Lower lobe of right lung (tissue), 2 donors: ENCODE data around the gene PRDM16. TPM values are rescaled to one million over a fixed set of nuclear protein-coding genes. Genes with fewer than 3 reads are reported as not detected.

ENCODE experiments used
- ATAC-seq, 2 donors: fragments of 200-7000 bp; cut with Tn5 transposase; one replicate each; pipeline ENCODE4 v1.9.1; 2020 to 2022; ENCODE audit warnings: mild to moderate bottlenecking in 2 of 2, moderate library complexity in 2 of 2
- DNase-seq: peaks from one replicate; pipeline ENCODE4 v3.0.0-alpha.2; 2020
- H3K27ac ChIP-seq: fragments of 200-600 bp; one replicate; pipeline ENCODE4 v1.8.0; 2022
- H3K27me3 ChIP-seq: fragments of 200-600 bp; one replicate; pipeline ENCODE4 v1.8.0; 2022; ENCODE audit warnings: low read depth
- H3K36me3 ChIP-seq: fragments of 200-600 bp; one replicate; pipeline ENCODE4 v1.8.0; 2022; ENCODE audit warnings: mild to moderate bottlenecking
- H3K4me1 ChIP-seq: fragments of 200-600 bp; one replicate; pipeline ENCODE4 v1.8.0; 2022
- H3K4me3 ChIP-seq: fragments of 200-600 bp; one replicate; pipeline ENCODE4 v1.8.0; 2022; ENCODE audit warnings: mild to moderate bottlenecking
- H3K9me3 ChIP-seq: fragments of 200-600 bp; one replicate; pipeline ENCODE4 v1.8.0; 2022
- intact Hi-C: fragments of 100-400 bp; cut with DNase I; formaldehyde crosslinking; loops from one replicate; pipeline ENCODE4 v1.11.0; 2022
- total RNA-seq: library from RNA; stranded (reverse); fragmentation: NEBNext Ultra II Directional; extraction: Animal tissue kit (Norgen Biotek cat#: 25700); gene quantifications from one replicate; pipeline ENCODE4 v1.2.1, GENCODE V29; 2021
- TF ChIP-seq, protein P1 (sequence below): fragments of 200-600 bp; IDR thresholded peaks from one replicate; pipeline ENCODE4 v1.8.0; 2022; ENCODE audit warnings: antibody characterized with exemption, mild to moderate bottlenecking
- donor health status: DM: no; HTN: yes; CAD: no; lungs with severe emphysema.

PRDM16 gene
- total RNA-seq, 1 donor from 2014 or later = 19.2 TPM

DNA sequence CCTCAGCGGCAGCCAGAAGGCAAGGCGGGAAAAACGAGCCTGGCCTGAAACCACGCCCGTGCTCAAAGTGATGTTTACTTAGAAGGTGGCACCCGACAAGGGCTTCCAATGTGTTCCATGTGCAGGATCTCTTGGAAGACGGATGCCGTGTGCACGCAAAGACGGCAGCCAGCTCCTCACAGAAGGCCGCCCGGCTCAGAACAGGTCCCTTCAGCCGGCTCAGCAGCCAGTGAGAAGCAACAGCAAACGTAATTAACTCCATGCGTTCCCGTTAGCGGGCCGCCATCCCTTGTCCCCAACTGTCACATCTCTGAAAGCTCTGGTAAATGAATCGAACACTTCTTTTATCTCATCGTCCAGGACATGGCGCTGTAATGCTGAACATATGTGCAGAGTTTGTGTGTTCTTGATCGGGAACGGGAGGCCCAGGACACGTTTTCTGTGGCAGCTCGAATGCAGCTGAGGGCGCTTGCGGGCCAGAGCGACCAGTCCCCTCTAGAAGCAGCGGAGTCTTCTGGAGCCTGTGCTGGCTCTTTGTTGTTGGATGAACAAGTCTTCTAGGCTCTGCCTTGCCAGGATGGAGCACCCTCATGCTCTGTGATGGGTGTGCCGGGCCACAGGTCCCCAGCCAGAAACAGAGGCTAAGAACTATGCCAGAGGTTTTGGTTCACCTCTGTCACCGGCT lies 290.9 kb downstream of the PRDM16 start:
- Histone ChIP-seq H3K27me3 (peaks cover 14% of the 10 kb centered on the region), H3K27ac (no peak overlapping the region), H3K9me3 (no peaks in the 10 kb centered on the region), H3K36me3 (no peaks in the 10 kb centered on the region), H3K4me1 (no peaks in the 10 kb centered on the region), H3K4me3 (no peak overlapping the region)
- intact Hi-C loops = no loop called here
- TF ChIP-seq, protein P1, sequence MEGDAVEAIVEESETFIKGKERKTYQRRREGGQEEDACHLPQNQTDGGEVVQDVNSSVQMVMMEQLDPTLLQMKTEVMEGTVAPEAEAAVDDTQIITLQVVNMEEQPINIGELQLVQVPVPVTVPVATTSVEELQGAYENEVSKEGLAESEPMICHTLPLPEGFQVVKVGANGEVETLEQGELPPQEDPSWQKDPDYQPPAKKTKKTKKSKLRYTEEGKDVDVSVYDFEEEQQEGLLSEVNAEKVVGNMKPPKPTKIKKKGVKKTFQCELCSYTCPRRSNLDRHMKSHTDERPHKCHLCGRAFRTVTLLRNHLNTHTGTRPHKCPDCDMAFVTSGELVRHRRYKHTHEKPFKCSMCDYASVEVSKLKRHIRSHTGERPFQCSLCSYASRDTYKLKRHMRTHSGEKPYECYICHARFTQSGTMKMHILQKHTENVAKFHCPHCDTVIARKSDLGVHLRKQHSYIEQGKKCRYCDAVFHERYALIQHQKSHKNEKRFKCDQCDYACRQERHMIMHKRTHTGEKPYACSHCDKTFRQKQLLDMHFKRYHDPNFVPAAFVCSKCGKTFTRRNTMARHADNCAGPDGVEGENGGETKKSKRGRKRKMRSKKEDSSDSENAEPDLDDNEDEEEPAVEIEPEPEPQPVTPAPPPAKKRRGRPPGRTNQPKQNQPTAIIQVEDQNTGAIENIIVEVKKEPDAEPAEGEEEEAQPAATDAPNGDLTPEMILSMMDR = no peak
- ATAC-seq (no peak), DNase-seq (no peak)

DNA sequence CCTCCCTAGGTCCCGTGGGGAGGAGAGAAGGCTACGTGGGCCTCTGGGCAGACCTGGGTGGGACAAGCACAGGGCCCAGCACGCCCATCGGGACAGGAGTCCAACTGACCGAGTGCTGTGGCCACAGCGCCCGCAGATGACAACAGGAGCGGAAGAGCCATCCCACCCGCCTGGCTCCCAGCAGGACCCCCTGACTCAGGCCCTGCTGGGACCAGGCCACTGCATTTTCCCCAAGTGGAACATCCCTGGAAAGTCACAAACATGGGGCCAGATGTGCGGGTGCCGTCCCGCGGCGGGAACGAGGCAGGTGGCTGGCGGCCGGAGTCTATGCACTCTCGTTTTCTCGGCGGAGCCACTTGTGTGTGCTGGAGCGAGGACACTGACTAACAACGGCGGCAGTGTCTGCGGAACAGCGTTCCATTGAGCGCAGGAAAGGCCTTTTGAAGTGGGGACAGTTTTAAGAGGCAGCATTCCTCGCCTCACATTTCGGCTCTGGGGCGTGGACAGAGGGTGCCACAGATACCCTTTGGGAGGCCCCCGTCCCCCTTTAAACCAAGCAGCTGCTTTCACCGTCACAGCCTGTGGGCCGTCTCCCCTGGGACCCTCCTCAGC lies 291.7 kb downstream of the PRDM16 start:
- H3K9me3 ChIP-seq = no peaks in the 10 kb centered on the region
- intact Hi-C loops = no loop called here
- H3K4me1 ChIP-seq = no peaks in the 10 kb centered on the region
- H3K27me3 ChIP-seq = peaks cover 14% of the 10 kb centered on the region
- H3K27ac ChIP-seq = no peak overlapping the region
- H3K36me3 ChIP-seq = no peaks in the 10 kb centered on the region
- no peak overlapping the region for H3K4me3 ChIP-seq
- DNase-seq (no peak), ATAC-seq (no peak)
- TF ChIP-seq, protein P1 = no peak

DNA sequence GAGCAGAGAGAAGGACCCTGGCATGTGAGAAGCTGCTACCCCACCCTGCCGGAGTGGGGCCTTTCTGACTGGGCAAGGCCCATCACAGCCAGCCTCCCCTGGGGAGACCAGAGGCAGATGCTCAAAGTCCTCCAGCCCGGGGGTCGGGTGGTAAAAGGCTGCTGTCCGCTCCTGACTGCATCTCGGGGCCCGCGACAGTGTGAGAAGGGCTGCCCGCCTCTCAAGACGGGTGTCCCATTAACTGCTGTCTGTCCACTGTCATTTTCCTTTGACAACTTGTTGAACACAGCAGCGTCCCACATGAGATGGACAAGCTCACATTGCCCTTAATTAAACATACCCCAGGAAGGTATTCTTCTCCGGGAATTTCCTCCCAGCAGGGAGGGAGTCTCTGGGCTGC lies 294.0 kb downstream of the PRDM16 start:
- no peak overlapping the region for H3K4me3 ChIP-seq
- peaks cover 21% of the 10 kb centered on the region for H3K27me3 ChIP-seq
- H3K9me3 ChIP-seq = no peaks in the 10 kb centered on the region
- no peaks in the 10 kb centered on the region for H3K4me1 ChIP-seq
- intact Hi-C loops = no loop called here
- no peak for ATAC-seq
- TF ChIP-seq, protein P1 = no peak
- DNase-seq = no peak
- H3K27ac ChIP-seq = no peak overlapping the region
- H3K36me3 ChIP-seq = no peaks in the 10 kb centered on the region

DNA sequence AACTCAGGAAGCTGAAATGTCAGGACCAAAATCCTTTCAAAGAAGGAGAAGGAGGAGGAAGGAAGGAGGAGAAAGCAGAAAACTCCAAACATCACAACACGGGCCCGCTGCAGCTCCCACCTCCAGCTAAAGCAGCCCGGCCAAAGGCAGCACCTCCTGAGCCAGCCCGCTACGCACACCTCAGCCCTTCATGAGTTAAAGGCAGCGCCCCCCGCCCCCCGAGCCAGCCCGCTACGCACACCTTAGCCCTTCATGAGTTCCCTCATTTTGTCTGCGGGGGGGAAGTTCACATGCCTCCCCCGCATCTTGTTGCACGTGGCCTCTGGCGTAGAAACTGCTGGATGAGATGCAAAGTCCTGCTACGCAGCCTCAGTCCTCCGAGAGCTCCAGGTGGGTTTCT lies 294.8 kb downstream of the PRDM16 start:
- TF ChIP-seq, protein P1 = no peak
- H3K36me3 ChIP-seq = no peaks in the 10 kb centered on the region
- H3K9me3 ChIP-seq = no peaks in the 10 kb centered on the region
- H3K4me3 ChIP-seq = no peak overlapping the region
- intact Hi-C loops = no loop called here
- H3K27ac ChIP-seq = no peak overlapping the region
- H3K4me1 ChIP-seq = no peaks in the 10 kb centered on the region
- H3K27me3 ChIP-seq = peaks cover 22% of the 10 kb centered on the region
- DNase-seq = no peak
- ATAC-seq = no peak

DNA sequence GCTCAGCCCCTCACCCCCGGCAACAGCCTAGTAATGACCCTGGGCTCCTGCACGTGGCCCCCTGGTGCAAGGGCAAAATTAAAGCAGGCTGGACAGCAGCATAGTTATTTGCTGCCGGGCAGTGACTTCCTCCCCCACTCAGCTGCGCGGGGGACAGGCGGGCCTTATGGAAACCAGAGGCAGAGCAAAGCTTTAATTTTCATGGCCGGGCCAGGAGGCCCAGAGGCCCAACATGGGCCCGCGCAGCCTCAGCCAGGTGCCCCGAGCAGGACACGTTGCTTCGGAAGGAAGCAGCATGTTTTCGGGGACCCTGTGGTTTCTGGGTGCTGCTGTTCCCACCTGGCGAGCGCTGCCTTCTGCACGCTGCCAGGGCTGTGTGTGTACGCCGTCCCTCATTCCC lies 295.5 kb downstream of the PRDM16 start:
- no peak for ATAC-seq
- intact Hi-C loops = no loop called here
- Histone ChIP-seq H3K9me3 (no peaks in the 10 kb centered on the region), H3K4me1 (no peaks in the 10 kb centered on the region), H3K36me3 (no peaks in the 10 kb centered on the region), H3K4me3 (no peak overlapping the region), H3K27ac (no peak overlapping the region), H3K27me3 (peaks cover 15% of the 10 kb centered on the region)
- no peak for DNase-seq
- TF ChIP-seq, protein P1 = no peak
